Ishikawa (cell line): Measurements from ENCODE around the gene EPHA6.

Experiments used
- CEBPB ChIP-seq: IDR thresholded peaks from 2 replicates; pipeline ENCODE4 v1.6.1; 2012
- CREB1 ChIP-seq: IDR thresholded peaks from 2 replicates; pipeline ENCODE4 v1.6.1; 2012; ENCODE audit warnings: low read depth
- EGR1 ChIP-seq: IDR thresholded peaks from 2 replicates; pipeline ENCODE4 v1.6.1; 2012
- EP300 ChIP-seq: IDR thresholded peaks from 2 replicates; pipeline ENCODE4 v1.6.1; 2012; ENCODE audit warnings: borderline replicate concordance
- FOXM1 ChIP-seq: IDR thresholded peaks from 2 replicates; pipeline ENCODE4 v1.6.1; 2012; ENCODE audit warnings: low read depth, borderline replicate concordance
- MAX ChIP-seq: IDR thresholded peaks from 2 replicates; pipeline ENCODE4 v1.6.1; 2012
- NFIC ChIP-seq: IDR thresholded peaks from 2 replicates; pipeline ENCODE4 v1.6.1; 2012
- RAD21 ChIP-seq: IDR thresholded peaks from 2 replicates; pipeline ENCODE4 v1.6.1; 2012; ENCODE audit warnings: low read depth
- REST ChIP-seq: IDR thresholded peaks from 2 replicates; pipeline ENCODE4 v1.6.1; 2012; ENCODE audit warnings: low read depth, mild to moderate bottlenecking
- TAF1 ChIP-seq: IDR thresholded peaks from 2 replicates; pipeline ENCODE4 v1.6.1; 2012; ENCODE audit warnings: low read depth, mild to moderate bottlenecking
- TCF12 ChIP-seq: IDR thresholded peaks from 2 replicates; pipeline ENCODE4 v1.6.1; 2012; ENCODE audit warnings: low read depth
- TEAD4 ChIP-seq: IDR thresholded peaks from 2 replicates; pipeline ENCODE4 v1.6.1; 2012
- USF1 ChIP-seq: IDR thresholded peaks from 2 replicates; pipeline ENCODE4 v1.6.1; 2012
- YY1 ChIP-seq: IDR thresholded peaks from 2 replicates; pipeline ENCODE4 v1.6.1; 2012; ENCODE audit warnings: low read depth
- ZBTB7A ChIP-seq: IDR thresholded peaks from 2 replicates; pipeline ENCODE4 v1.6.1; 2012; ENCODE audit warnings: low read depth

EPHA6 gene

GRCh38 chr3:96843505-96844203 lies 29.3 kb downstream of the EPHA6 start:
- TF ChIP-seq FOXM1 (no peak), YY1 (no peak), NFIC (peak; percentile 53; the same call in 1 of the 2 replicates)

GRCh38 chr3:96844204-96844514 lies 29.8 kb downstream of the EPHA6 start:
- TF ChIP-seq TAF1 (no peak), FOXM1 (no peak), NFIC (no peak), TCF12 (no peak), EP300 (no peak), REST (no peak), MAX (no peak), YY1 (no peak), RAD21 (no peak), USF1 (no peak), TEAD4 (no peak), EGR1 (no peak), CREB1 (no peak), CEBPB (no peak), ZBTB7A (no peak)

- TF ChIP-seq EP300, result no peak
- no peak for TF ChIP-seq ZBTB7A
- TF ChIP-seq EGR1, result no peak
- TF ChIP-seq MAX, result no peak
- TF ChIP-seq YY1, result no peak
- TF ChIP-seq RAD21, result no peak
- TF ChIP-seq CREB1, result no peak
Measured at GRCh38 chr3:96852849-96853248, 38.5 kb downstream of the EPHA6 start.

GRCh38 chr3:96860882-96861281 lies 46.5 kb downstream of the EPHA6 start:
- no peak for TF ChIP-seq CREB1
- TF ChIP-seq ZBTB7A, result no peak
- TF ChIP-seq NFIC, result no peak
- no peak for TF ChIP-seq EP300
- no peak for TF ChIP-seq USF1
- TF ChIP-seq YY1, result no peak
- TF ChIP-seq TAF1, result no peak
- no peak for TF ChIP-seq TCF12
- TF ChIP-seq MAX, result no peak
- no peak for TF ChIP-seq EGR1
- TF ChIP-seq CEBPB, result no peak
- TF ChIP-seq TEAD4, result no peak
- no peak for TF ChIP-seq FOXM1
- TF ChIP-seq REST, result no peak
- no peak for TF ChIP-seq RAD21

- TF ChIP-seq EGR1 (no peak), TCF12 (no peak), CEBPB (no peak), RAD21 (peak; percentile 84), EP300 (no peak), TAF1 (no peak), FOXM1 (no peak), CREB1 (no peak), ZBTB7A (no peak)
Measured at GRCh38 chr3:96863129-96863740, 48.8 kb downstream of the EPHA6 start.

GRCh38 chr3:96865605-96866004 lies 51.2 kb downstream of the EPHA6 start:
- no peak for TF ChIP-seq EP300
- no peak for TF ChIP-seq NFIC
- no peak for TF ChIP-seq CREB1
- TF ChIP-seq REST, result no peak
- no peak for TF ChIP-seq RAD21
- TF ChIP-seq TEAD4, result no peak
- no peak for TF ChIP-seq MAX
- TF ChIP-seq ZBTB7A, result no peak
- TF ChIP-seq TCF12, result no peak
- TF ChIP-seq EGR1, result no peak
- no peak for TF ChIP-seq TAF1
